Measurements from ENCODE around the gene PTPRS.

Gene PTPRS

DNA sequence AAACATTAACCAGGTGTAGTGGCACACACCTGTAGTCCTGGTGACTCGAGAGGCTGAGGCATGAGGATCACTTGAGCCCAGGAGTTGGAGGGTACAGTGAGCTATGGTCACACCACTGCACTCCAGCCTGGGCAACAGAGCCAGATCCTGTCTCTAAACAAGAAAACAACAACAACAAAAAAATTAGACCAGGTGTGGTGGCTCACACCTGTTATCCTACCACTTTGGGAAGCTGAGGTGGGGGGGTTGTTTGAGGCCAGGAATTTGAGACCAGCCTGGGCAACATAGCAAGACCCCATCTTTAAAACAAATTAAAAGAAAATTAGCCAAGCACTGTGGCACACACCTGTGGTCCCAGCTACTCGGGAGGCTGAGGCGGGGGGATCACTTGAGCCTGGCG is 20.8 kb upstream of the PTPRS start:
- in situ Hi-C loops (cut with HindIII; ENCODE audit: low sequenced_read_pairs), result no loop called here
- no peak overlapping the region for H3K4me3 ChIP-seq (ENCODE audit: low read depth, low read length)
- DNase-seq (ENCODE audit: low read depth, low spot score), result no peak
- TF ChIP-seq, protein P1, sequence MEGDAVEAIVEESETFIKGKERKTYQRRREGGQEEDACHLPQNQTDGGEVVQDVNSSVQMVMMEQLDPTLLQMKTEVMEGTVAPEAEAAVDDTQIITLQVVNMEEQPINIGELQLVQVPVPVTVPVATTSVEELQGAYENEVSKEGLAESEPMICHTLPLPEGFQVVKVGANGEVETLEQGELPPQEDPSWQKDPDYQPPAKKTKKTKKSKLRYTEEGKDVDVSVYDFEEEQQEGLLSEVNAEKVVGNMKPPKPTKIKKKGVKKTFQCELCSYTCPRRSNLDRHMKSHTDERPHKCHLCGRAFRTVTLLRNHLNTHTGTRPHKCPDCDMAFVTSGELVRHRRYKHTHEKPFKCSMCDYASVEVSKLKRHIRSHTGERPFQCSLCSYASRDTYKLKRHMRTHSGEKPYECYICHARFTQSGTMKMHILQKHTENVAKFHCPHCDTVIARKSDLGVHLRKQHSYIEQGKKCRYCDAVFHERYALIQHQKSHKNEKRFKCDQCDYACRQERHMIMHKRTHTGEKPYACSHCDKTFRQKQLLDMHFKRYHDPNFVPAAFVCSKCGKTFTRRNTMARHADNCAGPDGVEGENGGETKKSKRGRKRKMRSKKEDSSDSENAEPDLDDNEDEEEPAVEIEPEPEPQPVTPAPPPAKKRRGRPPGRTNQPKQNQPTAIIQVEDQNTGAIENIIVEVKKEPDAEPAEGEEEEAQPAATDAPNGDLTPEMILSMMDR (IDR thresholded peaks at IDR 0.05; ENCODE audit: low read depth, low read length), result no peak

DNA sequence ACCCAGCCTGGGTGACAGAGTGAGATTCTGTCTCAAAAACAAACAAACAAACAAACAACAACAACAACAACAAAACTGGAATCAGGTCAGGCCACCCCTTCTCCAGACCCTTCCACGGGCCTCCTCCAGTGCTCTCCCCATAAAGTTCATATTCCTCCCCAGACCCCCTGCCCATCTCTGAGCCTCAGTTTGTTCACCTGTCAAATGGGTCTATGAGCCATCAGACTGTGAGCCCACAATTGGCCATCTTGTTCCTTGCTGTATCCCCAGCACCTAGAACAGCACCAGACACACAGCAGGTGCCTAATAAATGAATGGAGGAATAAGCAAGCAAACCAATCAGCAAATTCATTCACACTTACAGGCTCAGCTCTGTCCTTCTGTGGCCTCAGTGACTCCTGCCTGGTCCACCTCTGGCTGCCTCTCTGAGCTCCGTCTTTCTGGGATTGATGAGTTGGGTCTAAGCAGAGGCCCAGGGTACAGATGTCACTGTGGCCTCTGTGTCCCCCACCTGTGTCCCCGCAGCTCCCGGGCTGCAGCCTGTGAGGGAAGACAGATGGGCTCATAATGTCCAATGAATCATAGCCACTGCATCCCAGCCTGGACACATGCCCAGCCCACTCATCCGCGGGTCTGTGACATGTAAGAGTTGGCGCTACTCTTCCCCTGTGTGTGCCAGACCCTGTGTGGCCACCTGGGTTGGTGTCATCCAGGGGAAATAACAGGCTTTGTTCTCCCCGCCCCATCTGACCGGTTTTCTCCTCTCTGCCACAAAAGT is 19.6 kb upstream of the PTPRS start:
- no peak for DNase-seq (ENCODE audit: low read depth, low spot score)
- in situ Hi-C loops (cut with HindIII; ENCODE audit: low sequenced_read_pairs), result no loop called here
- H3K4me3 ChIP-seq (ENCODE audit: low read depth, low read length), result no peak overlapping the region
- TF ChIP-seq, protein P1 (IDR thresholded peaks at IDR 0.05; ENCODE audit: low read depth, low read length), result no peak

DNA sequence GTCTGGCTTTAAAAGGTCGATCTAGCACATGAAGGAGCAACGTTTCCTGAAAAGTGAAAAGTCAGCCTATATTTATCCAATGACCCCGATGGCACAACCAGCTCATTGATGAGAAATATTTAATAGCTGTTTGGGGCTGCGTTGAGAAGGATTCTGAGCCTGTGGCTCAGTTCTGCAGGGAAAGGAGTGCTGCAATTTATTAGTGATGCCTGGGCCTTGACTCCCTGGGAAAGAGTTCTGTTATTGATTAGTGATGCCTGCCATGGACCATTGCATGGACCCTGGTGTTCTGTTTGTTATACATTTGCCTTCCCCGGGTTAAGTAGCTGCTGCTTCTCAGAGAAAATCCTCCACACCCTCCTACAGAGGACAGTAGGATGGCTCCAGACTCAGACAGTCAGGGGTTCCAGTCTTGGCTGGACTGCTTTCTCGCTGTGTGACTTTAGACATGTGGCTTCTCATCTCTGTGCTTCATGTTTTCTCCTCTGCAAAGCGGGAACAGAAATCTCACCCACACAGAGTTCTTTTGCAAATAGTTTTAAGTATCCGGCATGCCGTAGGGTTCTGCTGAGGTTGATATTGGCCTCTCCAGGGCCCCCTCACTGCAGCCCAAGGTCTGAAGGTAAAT is 17.7 kb upstream of the PTPRS start:
- TF ChIP-seq, protein P1 (IDR thresholded peaks at IDR 0.05; ENCODE audit: low read depth, low read length), result no peak
- DNase-seq (ENCODE audit: low read depth, low spot score), result no peak
- in situ Hi-C loops (cut with HindIII; ENCODE audit: low sequenced_read_pairs), result no loop called here
- no peak overlapping the region for H3K4me3 ChIP-seq (ENCODE audit: low read depth, low read length)

DNA sequence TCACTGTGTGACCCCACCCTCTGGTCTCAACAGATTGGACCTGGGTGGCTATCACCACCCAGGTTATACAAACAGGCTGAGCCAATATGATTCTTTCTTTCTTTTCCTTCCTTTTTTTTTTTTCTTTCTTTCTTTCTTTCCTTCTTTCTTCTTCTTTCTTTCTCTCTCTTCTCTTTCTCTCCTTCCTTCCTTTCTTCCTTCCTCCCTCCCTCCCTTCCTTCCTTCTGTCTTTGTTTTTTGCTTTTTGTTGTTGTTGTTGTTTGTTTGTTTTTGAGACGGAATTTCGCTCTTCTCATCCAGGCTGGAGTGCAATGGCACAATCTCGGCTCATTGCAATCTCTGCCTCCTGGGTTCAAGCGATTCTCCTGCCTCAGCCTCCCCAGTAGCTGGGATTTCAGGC is 17.0 kb upstream of the PTPRS start:
- TF ChIP-seq, protein P1 (IDR thresholded peaks at IDR 0.05; ENCODE audit: low read depth, low read length), result no peak
- no peak for DNase-seq (ENCODE audit: low read depth, low spot score)
- in situ Hi-C loops (cut with HindIII; ENCODE audit: low sequenced_read_pairs), result no loop called here
- H3K4me3 ChIP-seq (ENCODE audit: low read depth, low read length), result no peak overlapping the region

DNA sequence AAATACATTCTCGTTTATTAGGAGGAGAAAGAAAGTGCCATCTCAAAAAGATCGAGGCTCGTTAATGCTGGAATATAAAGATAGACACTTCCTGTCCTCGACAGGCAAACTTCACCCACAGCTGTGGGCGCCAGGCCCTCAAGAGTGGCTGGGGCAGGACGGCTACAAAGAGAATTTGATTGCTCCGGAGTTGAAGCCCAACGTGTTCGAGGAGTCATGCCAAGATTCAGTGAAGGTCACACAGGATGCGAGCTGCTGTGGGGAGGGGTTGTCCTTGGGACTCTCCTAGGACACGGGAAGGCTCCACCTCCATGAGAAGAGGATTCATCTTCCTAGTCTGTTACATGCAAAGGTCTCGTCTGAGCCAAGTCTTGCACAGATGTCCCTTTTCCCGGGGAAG is 16.3 kb upstream of the PTPRS start:
- TF ChIP-seq, protein P1 (IDR thresholded peaks at IDR 0.05; ENCODE audit: low read depth, low read length), result no peak
- in situ Hi-C loops (cut with HindIII; ENCODE audit: low sequenced_read_pairs), result no loop called here
- no peak for DNase-seq (ENCODE audit: low read depth, low spot score)

DNA sequence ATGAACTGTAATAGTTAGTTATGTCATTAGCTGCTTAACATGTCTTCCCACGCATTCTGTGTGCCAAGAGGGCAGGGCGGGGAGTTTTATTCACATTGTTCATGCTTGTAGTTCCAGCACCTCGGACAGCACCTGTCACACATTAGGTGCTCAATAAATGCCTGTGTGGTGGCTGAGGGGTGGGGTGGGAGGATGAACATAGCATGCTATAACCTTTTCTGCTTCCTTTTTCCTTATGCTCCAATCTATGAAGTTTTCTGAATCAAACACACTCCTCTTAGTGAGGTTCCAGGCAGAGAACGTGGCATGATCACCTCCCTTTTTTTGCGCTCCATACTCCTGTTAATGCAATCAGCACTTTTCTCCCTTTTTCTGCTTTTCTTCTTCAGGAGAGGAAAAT is 15.8 kb upstream of the PTPRS start:
- in situ Hi-C loops (cut with HindIII; ENCODE audit: low sequenced_read_pairs), result no loop called here
- TF ChIP-seq, protein P1 (IDR thresholded peaks at IDR 0.05; ENCODE audit: low read depth, low read length), result no peak
- no peak for DNase-seq (ENCODE audit: low read depth, low spot score)
- no peak overlapping the region for H3K4me3 ChIP-seq (ENCODE audit: low read depth, low read length)

More for the DNA sequence above, 16.3 kb upstream of the PTPRS start:
- no peak overlapping the region for H3K4me3 ChIP-seq (ENCODE audit: low read depth, low read length)

Data from astrocyte of the spinal cord (primary cell).